AG10803 (cell line): ENCODE results near the gene UBR7.

ENCODE experiments used
- DNase-seq: peaks from one replicate; pipeline ENCODE4 v3.0.0; 2010; ENCODE audit warnings: low read depth
- H3K4me3 ChIP-seq: 2 replicates; pipeline ENCODE4 v1.5.1; 2011; ENCODE audit warnings: mild to moderate bottlenecking, low read length, control low read depth
- CTCF ChIP-seq: conservative IDR thresholded peaks from 2 replicates; pipeline ENCODE4 v1.5.1; 2011; ENCODE audit warnings: mild to moderate bottlenecking, low read length, control low read depth, inconsistent platforms

UBR7 gene

GRCh38 chr14:93186466-93186865 lies 20.6 kb upstream of the UBR7 start:
- no peak overlapping the region for H3K4me3 ChIP-seq
- DNase-seq = no peak
- TF ChIP-seq CTCF = no peak

- no peak for DNase-seq
- TF ChIP-seq CTCF = no peak
- no peak overlapping the region for H3K4me3 ChIP-seq
Observed at GRCh38 chr14:93186956-93187355, 20.1 kb upstream of the UBR7 start.

DNA sequence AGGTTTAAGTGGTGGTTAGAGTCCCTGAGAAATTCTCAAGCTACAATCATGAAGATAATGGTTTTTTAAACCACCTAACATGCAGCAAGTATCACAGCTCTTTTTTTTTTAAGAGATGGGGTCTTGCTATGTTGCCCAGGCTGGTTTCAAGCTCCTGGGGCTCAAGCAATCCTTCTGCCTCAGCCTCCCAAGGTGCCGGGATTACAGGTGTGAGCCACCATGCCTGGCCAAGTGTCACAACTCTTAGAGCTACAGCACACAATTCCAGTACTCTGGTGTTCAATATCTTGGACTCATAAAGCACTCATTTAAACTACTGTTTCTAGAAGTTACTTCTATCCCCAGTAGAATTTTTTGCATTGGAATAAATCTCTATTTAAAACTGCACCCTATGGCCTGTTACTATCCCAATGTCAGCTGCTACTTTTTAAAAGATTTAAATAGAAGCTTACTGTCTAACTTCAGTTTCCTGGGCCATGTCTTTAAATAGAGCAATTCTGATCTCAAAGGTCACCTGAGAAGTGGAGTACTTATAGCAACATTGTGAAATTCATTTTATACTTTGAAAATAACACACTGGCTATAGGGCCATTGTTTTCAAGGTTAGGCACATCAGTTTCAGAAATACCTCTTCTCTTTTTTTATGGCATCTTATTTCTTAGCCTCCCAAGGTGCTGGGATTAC lies 11.6 kb upstream of the UBR7 start:
- TF ChIP-seq CTCF = no peak

DNA sequence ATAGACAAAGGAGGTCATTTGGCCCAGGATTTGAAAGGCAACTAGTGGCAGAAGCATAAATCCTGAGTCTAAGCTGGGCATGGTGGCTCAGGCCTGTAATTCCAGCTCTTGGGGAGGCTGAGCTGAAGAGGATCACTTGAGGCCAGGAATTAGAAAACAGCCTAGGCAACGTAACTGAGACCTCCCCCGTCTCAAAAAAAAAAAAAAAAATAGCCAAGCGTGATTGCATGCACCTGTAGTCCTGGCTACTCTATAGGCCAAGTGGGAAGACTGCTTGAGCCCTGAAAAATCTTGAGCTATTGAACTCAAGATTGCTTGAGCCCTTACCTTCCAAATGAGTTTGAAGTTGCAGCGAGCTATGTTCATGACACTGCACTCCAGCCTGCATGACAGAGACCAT lies 8.0 kb upstream of the UBR7 start:
- no peak for DNase-seq
- no peak overlapping the region for H3K4me3 ChIP-seq
- no peak for TF ChIP-seq CTCF

More for the DNA sequence above, 11.6 kb upstream of the UBR7 start:
- no peak for DNase-seq
- H3K4me3 ChIP-seq = no peak overlapping the region

DNA sequence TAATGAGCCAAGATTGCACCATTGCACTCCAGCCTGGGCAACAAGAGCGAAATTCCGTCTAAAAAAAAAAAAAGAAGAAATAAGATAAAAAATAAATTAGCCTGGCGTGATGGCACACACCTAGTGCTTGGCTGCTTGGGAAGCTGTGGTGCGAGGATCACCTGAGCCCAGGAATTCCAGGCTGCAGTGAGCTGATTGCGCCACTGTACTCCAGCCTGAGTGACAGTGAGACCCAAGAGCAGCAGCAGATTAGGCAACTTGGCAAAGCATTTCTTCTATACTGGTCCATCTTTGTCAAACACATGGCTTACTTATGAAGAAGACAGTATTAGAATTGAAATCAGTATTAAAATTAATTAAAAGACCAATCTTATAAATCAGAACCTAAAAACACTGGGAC lies 6.5 kb upstream of the UBR7 start:
- no peak for DNase-seq
- H3K4me3 ChIP-seq = no peak overlapping the region
- no peak for TF ChIP-seq CTCF

DNA sequence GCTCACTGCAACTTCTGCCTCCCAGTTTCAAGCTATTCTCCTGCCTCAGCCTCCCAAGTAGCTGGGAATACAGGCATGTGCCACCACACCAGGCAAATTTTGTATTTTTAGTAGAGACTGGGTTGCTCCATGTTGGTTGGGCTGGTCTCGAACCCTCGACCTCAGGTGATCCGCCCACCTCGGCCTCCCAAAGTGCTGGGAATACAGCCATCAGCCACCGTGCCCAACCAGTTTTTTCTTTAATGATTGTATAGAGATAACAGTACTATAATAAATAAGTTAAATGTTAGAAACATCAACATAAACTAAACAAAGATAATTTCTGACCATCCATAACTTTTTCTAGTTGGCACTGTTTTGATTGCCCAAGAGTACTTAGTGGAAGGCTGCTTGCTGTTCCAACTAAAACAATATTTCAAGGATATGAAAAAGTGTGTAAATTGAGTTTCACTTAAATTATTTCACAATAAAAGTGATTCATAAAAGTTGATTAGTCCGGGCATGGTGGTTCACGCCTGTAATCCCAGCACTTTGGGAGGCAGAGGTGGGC lies 5.8 kb upstream of the UBR7 start:
- TF ChIP-seq CTCF = no peak
- no peak for DNase-seq
- no peak overlapping the region for H3K4me3 ChIP-seq
